ENCODE measurements around the gene ORAI1.
"Not testable (repeated sequence)": the region's sequence is repeated elsewhere in the genome, so short reads cannot be mapped to it uniquely, and the experiment has no call there.

Gene ORAI1

GRCh38 chr12:121608301-121608700 is 18.0 kb upstream of the ORAI1 start:
- no peak for DNase-seq

- DNase-seq, result no peak
These were observed 15.8 kb upstream of the ORAI1 start for GRCh38 chr12:121610239-121611149.

- DNase-seq, result no peak
These were observed 15.0 kb upstream of the ORAI1 start for GRCh38 chr12:121611306-121611705.

GRCh38 chr12:121613462-121613861 is 12.9 kb upstream of the ORAI1 start:
- no peak for DNase-seq

GRCh38 chr12:121614872-121615467 is 11.4 kb upstream of the ORAI1 start:
- no peak for DNase-seq

GRCh38 chr12:121618659-121619233 is 7.6 kb upstream of the ORAI1 start:
- no peak for DNase-seq

GRCh38 chr12:121620333-121620891 is 5.9 kb upstream of the ORAI1 start:
- DNase-seq, result no peak

- DNase-seq, result no peak
These were observed 717 bp downstream of the ORAI1 start for GRCh38 chr12:121626853-121627640.

- no peak for DNase-seq
These were observed 1.7 kb downstream of the ORAI1 start for GRCh38 chr12:121628037-121628436.

- no peak for DNase-seq
These were observed 2.2 kb downstream of the ORAI1 start for GRCh38 chr12:121628536-121628935.

- no peak for DNase-seq
These were observed 4.5 kb downstream of the ORAI1 start for GRCh38 chr12:121630791-121631355.

GRCh38 chr12:121632069-121632970 is 6.0 kb downstream of the ORAI1 start:
- no peak for DNase-seq

- DNase-seq, result not testable (repeated sequence)
These were observed 7.5 kb downstream of the ORAI1 start for GRCh38 chr12:121633833-121634196.

- no peak for DNase-seq
These were observed 8.5 kb downstream of the ORAI1 start for GRCh38 chr12:121634836-121635235.

GRCh38 chr12:121637231-121637914 is 11.0 kb downstream of the ORAI1 start:
- DNase-seq, result no peak

GRCh38 chr12:121638298-121639202 is 12.2 kb downstream of the ORAI1 start:
- DNase-seq, result no peak

GRCh38 chr12:121641343-121641630 is 15.0 kb downstream of the ORAI1 start:
- no peak for DNase-seq

- DNase-seq, result no peak
These were observed 22.2 kb downstream of the ORAI1 start for GRCh38 chr12:121648458-121649028.

- no peak for DNase-seq
These were observed 23.0 kb downstream of the ORAI1 start for GRCh38 chr12:121649322-121649721.
